Measurements from ENCODE around the gene GRN.
"Not testable (repeated sequence)": the region's sequence is repeated elsewhere in the genome, so short reads cannot be mapped to it uniquely, and the experiment has no call there.

The GRN gene

GRCh38 chr17:44389281-44389680 is 44.2 kb downstream of the GRN start, which contains the start of gene ITGA2B:
Gene ITGA2B (minus strand): TSS chr17:44389649. CDS start chr17:44389473, 176 bp downstream.
- H3K4me3 ChIP-seq (ENCODE audit: control insufficient read depth, low read depth, low read length), result no peak within 1 kb of the TSS
- TF ChIP-seq, protein P1, sequence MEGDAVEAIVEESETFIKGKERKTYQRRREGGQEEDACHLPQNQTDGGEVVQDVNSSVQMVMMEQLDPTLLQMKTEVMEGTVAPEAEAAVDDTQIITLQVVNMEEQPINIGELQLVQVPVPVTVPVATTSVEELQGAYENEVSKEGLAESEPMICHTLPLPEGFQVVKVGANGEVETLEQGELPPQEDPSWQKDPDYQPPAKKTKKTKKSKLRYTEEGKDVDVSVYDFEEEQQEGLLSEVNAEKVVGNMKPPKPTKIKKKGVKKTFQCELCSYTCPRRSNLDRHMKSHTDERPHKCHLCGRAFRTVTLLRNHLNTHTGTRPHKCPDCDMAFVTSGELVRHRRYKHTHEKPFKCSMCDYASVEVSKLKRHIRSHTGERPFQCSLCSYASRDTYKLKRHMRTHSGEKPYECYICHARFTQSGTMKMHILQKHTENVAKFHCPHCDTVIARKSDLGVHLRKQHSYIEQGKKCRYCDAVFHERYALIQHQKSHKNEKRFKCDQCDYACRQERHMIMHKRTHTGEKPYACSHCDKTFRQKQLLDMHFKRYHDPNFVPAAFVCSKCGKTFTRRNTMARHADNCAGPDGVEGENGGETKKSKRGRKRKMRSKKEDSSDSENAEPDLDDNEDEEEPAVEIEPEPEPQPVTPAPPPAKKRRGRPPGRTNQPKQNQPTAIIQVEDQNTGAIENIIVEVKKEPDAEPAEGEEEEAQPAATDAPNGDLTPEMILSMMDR (conservative IDR thresholded peaks at IDR 0.05; ENCODE audit: control insufficient read depth, insufficient read depth, low read depth, low read length), result no peak
- DNase-seq (ENCODE audit: low read depth), result no peak

GRCh38 chr17:44389723-44390202 is 44.7 kb downstream of the GRN start:
- DNase-seq (ENCODE audit: low read depth), result no peak
- H3K4me3 ChIP-seq (ENCODE audit: control insufficient read depth, low read depth, low read length), result no peak overlapping the region
- TF ChIP-seq, protein P1 (conservative IDR thresholded peaks at IDR 0.05; ENCODE audit: control insufficient read depth, insufficient read depth, low read depth, low read length), result no peak

GRCh38 chr17:44390250-44390870 is 45.3 kb downstream of the GRN start:
- TF ChIP-seq, protein P1 (conservative IDR thresholded peaks at IDR 0.05; ENCODE audit: control insufficient read depth, insufficient read depth, low read depth, low read length), result no peak
- no peak for DNase-seq (ENCODE audit: low read depth)
- H3K4me3 ChIP-seq (ENCODE audit: control insufficient read depth, low read depth, low read length), result no peak overlapping the region

- not testable (repeated sequence) for DNase-seq (ENCODE audit: low read depth); H3K4me3 ChIP-seq (ENCODE audit: control insufficient read depth, low read depth, low read length)
Observed at GRCh38 chr17:44394112-44394511, 49.0 kb downstream of the GRN start.

GRCh38 chr17:44394833-44395232 is 49.7 kb downstream of the GRN start:
- TF ChIP-seq, protein P1 (conservative IDR thresholded peaks at IDR 0.05; ENCODE audit: control insufficient read depth, insufficient read depth, low read depth, low read length), result no peak
- no peak for DNase-seq (ENCODE audit: low read depth)
- H3K4me3 ChIP-seq (ENCODE audit: control insufficient read depth, low read depth, low read length), result no peak overlapping the region

DNA sequence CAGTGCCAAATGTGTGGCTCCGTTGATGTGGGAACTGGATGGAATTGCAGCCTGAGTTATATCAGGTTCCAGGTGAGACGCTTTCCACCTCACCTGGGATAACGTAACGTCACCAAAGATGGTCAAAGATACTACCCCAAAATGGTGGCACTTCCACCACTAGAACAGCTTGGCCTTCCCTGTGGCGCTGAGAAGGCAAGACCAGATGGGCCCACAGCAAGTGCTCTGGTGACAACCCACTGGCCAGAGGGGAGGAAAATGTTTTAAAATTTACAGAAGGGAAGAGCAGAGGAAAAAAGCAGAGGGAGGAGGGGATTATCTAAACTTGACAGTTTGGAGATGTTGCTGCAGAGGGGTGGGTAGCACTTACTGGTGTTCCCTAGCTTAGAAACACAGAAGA is 51.8 kb downstream of the GRN start:
- DNase-seq (ENCODE audit: low read depth), result no peak
- H3K4me3 ChIP-seq (ENCODE audit: control insufficient read depth, low read depth, low read length), result no peak overlapping the region
- TF ChIP-seq, protein P1 (conservative IDR thresholded peaks at IDR 0.05; ENCODE audit: control insufficient read depth, insufficient read depth, low read depth, low read length), result no peak

- TF ChIP-seq, protein P1 (conservative IDR thresholded peaks at IDR 0.05; ENCODE audit: control insufficient read depth, insufficient read depth, low read depth, low read length), result no peak
- H3K4me3 ChIP-seq (ENCODE audit: control insufficient read depth, low read depth, low read length), result no peak overlapping the region
- no peak for DNase-seq (ENCODE audit: low read depth)
Observed at GRCh38 chr17:44397479-44398440, 52.7 kb downstream of the GRN start.
